SIG-M5 (cell line): ENCODE data around the gene OR4X2.
"Not testable (repeated sequence)": the region's sequence is repeated elsewhere in the genome, so short reads cannot be mapped to it uniquely, and the experiment has no call there.

ENCODE experiments used
- DNase-seq: peaks from one replicate; lab custom pipeline; 2025; lab: John Stamatoyannopoulos, UW

Gene OR4X2

GRCh38 chr11:48244804-48245203 lies at the start of gene OR4X2:
TSS of gene OR4X2 (plus strand) at chr11:48245104. CDS start at chr11:48245104, 0 bp downstream.
- no peak for DNase-seq

- DNase-seq, result no peak
These were observed 37.0 kb upstream of the OR4X2 start for GRCh38 chr11:48207881-48208280.

GRCh38 chr11:48210052-48210451 lies 34.9 kb upstream of the OR4X2 start:
- no peak for DNase-seq

GRCh38 chr11:48216510-48216909 lies 28.4 kb upstream of the OR4X2 start, which contains the start of gene OR4B1:
TSS of gene OR4B1 (plus strand) at chr11:48216810. CDS start at chr11:48216810, 0 bp downstream.
- DNase-seq, result no peak

- DNase-seq, result no peak
These were observed 16.1 kb upstream of the OR4X2 start for GRCh38 chr11:48228761-48229160.

- not testable (repeated sequence) for DNase-seq
These were observed 14.8 kb upstream of the OR4X2 start for GRCh38 chr11:48230057-48230456.

- DNase-seq, result no peak
These were observed 7.2 kb upstream of the OR4X2 start for GRCh38 chr11:48237727-48238126.

- DNase-seq, result no peak
These were observed 2.4 kb upstream of the OR4X2 start for GRCh38 chr11:48242501-48242900.

- no peak for DNase-seq
These were observed 4.0 kb downstream of the OR4X2 start for GRCh38 chr11:48248902-48249301.

GRCh38 chr11:48261600-48261999 lies 16.7 kb downstream of the OR4X2 start:
- no peak for DNase-seq

- no peak for DNase-seq
These were observed 18.6 kb downstream of the OR4X2 start, which contains the start of gene OR4X1 for GRCh38 chr11:48263423-48263911. TSS of gene OR4X1 (plus strand) at chr11:48263861. CDS start at chr11:48263861, 0 bp downstream.

GRCh38 chr11:48270621-48271020 lies 25.7 kb downstream of the OR4X2 start:
- DNase-seq, result no peak

- DNase-seq, result no peak
These were observed 27.7 kb downstream of the OR4X2 start for GRCh38 chr11:48272606-48273005.
